GM12873 (cell line): ENCODE data around the gene UBAP1L.

ENCODE experiments used
- CTCF ChIP-seq: IDR thresholded peaks from 2 replicates; pipeline ENCODE4 v1.5.1; 2012; ENCODE audit warnings: low read depth, mild to moderate bottlenecking, moderate library complexity, low read length, control low read depth; ENCODE audit not compliant: insufficient read depth; ENCODE audit errors: missing control alignments

Gene UBAP1L

DNA sequence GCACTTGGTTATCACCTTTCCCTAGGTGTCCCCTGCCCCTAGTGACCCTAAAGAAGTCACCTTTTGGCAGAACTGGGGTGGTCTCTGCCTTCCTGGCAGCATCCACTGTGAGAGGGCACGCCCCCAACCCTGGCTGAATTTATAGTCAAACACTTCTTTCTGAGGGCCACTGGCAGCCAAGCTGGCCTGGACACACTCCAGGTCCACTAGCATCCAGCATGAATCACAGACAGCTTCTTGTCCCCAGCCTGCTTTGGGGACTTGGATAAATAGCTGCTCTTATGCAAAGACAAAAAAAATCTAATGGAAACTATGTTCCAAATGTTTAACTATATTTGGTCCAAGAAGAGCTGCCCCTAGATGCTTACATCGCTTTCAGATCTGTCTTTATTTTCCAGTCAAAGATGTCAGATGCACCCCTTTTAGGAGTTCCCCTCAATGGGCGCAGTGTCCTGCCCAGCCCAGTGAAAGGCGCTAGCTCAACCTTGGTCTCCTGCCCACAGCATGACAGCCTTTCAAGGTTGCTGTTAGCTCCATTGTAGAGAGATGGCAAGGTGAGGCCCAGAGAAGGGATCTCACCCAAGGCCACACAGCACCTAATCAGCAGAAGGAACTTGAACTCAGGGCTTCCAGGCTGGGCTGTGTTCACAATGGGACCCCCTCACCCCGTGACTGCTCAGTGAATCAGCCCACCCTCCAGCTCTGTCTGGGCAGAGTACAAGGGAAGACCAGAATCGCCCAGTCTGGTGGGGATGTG, 54.2 kb downstream of the UBAP1L start:
- TF ChIP-seq CTCF, result no peak

DNA sequence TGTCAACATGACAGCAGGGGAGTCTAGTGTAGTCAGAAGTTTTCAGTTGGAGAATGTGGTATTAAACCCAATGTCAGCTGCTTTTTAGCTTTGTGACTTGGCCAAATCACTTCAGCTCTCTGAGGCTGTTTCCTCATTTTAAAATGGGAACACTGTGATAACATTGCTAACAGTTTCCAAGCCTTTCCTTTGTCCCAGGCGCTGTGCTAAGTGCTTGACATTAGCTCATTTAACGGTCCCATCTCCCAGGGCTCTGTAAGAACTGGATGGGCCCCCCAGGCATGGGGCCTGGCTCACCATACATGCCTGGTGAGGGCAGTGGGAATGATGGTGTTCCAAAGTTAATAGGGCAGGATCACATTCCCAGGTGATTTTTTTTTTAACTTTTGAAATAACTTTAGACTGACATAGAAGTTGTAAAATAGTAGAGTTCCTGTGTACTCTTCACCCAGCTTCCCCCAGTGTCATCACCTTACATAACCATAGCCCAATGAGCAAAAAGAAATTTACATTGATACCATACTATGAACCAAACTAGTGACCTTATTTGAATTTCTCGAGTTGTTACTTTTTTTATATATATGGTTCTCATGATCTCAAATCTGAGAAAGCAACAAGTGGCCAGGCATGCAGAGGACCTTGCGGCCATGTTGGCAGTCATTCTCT, 54.9 kb downstream of the UBAP1L start:
- TF ChIP-seq CTCF, result no peak

DNA sequence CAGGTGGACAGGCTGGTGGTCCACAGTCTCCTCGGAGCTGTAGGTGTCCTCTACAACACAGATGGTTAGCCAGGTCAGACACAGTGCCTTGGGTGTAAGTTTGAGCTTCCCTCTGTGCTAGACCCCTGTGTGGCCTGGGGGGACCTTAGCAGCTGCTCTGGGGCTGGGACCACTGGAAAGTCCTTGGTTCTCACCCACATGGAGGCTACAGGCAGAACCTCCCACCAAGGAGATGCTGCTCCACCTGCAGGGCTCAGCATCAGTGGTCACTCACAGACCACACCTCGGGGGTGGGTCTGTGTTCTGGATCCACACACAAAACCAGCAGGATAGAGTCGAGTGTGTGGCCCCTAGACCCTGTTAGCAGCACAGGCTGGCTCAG, 55.6 kb downstream of the UBAP1L start:
- TF ChIP-seq CTCF, result no peak

DNA sequence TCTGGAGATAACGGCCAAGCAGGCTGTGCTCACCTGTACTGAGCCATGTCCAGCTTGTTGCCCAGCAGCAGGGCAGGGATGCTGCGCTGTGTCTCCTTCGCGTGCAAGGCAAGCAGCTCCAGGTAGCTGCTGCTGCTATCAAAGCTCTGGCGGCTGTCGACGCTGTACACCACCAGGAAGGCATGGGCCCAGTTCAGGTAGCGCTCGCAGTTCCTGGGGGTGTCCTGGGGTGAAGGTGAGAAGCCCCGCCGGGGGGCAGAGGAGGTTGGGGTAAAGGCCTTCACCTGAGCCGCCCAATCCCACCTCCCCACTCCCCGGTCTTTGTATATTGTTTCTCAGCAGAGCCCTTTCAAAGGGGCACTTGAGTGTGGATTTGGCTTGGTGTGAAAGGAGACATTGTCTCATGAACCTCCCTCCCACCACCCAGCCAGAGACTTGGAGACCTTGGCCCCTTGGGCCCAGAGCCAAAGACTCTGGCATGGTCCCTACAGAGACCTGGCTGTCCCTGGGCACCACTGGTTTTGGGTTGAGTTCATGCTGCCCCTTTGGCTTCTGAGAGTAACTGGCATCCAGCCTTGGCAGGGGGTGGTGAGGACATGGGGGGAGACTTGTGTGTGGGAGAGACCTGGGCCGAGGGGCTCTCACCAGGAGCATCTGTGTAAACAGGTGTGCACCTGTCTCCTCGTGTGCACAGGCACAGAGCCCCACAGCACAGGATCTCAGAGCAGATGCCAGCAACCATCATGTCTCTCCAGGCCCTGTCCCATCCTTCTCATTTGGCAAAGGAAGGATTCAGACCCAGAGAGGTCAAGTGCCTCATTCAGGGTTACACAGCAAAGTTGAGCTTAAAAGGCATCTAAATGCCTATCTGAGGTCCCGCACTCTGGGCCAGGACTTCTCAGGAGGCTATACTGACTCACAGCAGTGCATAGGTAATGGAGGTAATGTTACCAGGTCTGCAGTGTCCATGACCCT, 56.3 kb downstream of the UBAP1L start:
- TF ChIP-seq CTCF, result no peak

DNA sequence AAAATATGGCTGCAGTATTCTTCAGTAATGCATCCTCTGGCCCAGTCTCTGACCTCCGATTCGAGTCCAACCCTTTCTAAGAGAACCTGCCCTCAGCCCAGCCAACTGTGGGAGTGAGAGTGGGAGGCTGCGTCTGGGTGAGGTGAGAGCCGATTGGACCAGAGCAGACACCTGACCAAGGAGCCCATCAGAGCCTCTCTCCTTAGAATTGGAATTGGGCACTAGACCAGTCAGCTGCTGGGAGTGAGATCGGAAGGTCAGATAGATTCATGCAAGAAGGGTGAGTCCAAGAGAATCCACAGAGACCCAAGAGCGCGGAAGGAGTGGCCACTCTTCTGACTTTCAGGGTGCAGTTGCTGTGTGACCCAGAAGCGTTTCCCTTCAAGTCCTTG, 57.5 kb downstream of the UBAP1L start:
- no peak for TF ChIP-seq CTCF

GRCh38 chr15:65056868-65057548, 58.0 kb downstream of the UBAP1L start:
- no peak for TF ChIP-seq CTCF

- no peak for TF ChIP-seq CTCF
Observed at GRCh38 chr15:65056106-65056505, 58.9 kb downstream of the UBAP1L start.
